Astrocyte of the cerebellum (primary cell): Measurements from ENCODE around the gene RAI1.
A peak's percentile ranks its signal among the peaks of the same experiment; 100 is the strongest.
"Not testable (repeated sequence)": the region's sequence is repeated elsewhere in the genome, so short reads cannot be mapped to it uniquely, and the experiment has no call there.

Experiments used
- DNase-seq: peaks from one replicate; pipeline ENCODE4 v3.0.0-alpha.2; 2011; ENCODE audit warnings: low read depth
- H3K4me3 ChIP-seq: 2 replicates; pipeline ENCODE4 v1.5.1; 2011; ENCODE audit warnings: mild to moderate bottlenecking, low read depth, low read length, moderate library complexity
- CTCF ChIP-seq: IDR thresholded peaks from 2 replicates; pipeline ENCODE4 v1.5.1; 2012; ENCODE audit warnings: low read length, low read depth, moderate library complexity, mild to moderate bottlenecking; ENCODE audit errors: missing control alignments
- in situ Hi-C: cut with HindIII; loops from 2 replicates; pipeline ENCODE4 v1.10.0; 2017; ENCODE audit warnings: low sequenced_read_pairs

Gene RAI1

GRCh38 chr17:17681187-17681743 lies at the start of gene RAI1:
RAI1 (plus strand) TSS chr17:17681458; CDS start chr17:17792949, 111,491 bp downstream.
- in situ Hi-C loops, result no loop called here
- TF ChIP-seq CTCF, result peak; percentile 45
- peak within 1 kb of the TSS; percentile 70 for H3K4me3 ChIP-seq
- no peak for DNase-seq

- in situ Hi-C loops, H3K4me3 ChIP-seq, DNase-seq: not testable (repeated sequence)
Observed at GRCh38 chr17:17632690-17633089, 48.6 kb upstream of the RAI1 start.

- no peak for DNase-seq
- H3K4me3 ChIP-seq, result no peak overlapping the region
- in situ Hi-C loops, result no loop called here
- no peak for TF ChIP-seq CTCF
Observed at GRCh38 chr17:17633310-17633709, 47.9 kb upstream of the RAI1 start.

GRCh38 chr17:17635126-17635525 lies 46.1 kb upstream of the RAI1 start:
- DNase-seq, result no peak
- in situ Hi-C loops, result no loop called here
- H3K4me3 ChIP-seq, result no peak overlapping the region
- no peak for TF ChIP-seq CTCF

- DNase-seq, H3K4me3 ChIP-seq, in situ Hi-C loops: not testable (repeated sequence)
Observed at GRCh38 chr17:17635537-17636271, 45.6 kb upstream of the RAI1 start.

GRCh38 chr17:17636272-17636885 lies 44.9 kb upstream of the RAI1 start:
- in situ Hi-C loops, result no loop called here
- TF ChIP-seq CTCF, result no peak
- no peak for DNase-seq
- H3K4me3 ChIP-seq, result no peak overlapping the region

- no peak overlapping the region for H3K4me3 ChIP-seq
- no peak for DNase-seq
- in situ Hi-C loops, result no loop called here
- no peak for TF ChIP-seq CTCF
Observed at GRCh38 chr17:17638467-17638866, 42.8 kb upstream of the RAI1 start.

- DNase-seq, in situ Hi-C loops, H3K4me3 ChIP-seq: not testable (repeated sequence)
Observed at GRCh38 chr17:17639661-17640270, 41.5 kb upstream of the RAI1 start.
